Measurements from ENCODE around the gene HSPG2. TPM values are rescaled to one million over a fixed set of nuclear protein-coding genes. Genes with fewer than 3 reads are reported as not detected.

The HSPG2 gene
- total RNA-seq, 1 experiment from 2014 or later: 35.1 TPM

GRCh38 chr1:21907079-21907418, 30.1 kb downstream of the HSPG2 start:
- H4K20me1 ChIP-seq (ENCODE audit: low read length): no peaks in the 10 kb centered on the region
- TF ChIP-seq CTCF (conservative IDR thresholded peaks at IDR 0.05; ENCODE audit: low read depth, low read length) (no peak), EZH2 (IDR thresholded peaks at IDR 0.05; ENCODE audit: low read length, unreplicated experiment) (no peak), EZH2phosphoT487 (IDR thresholded peaks at IDR 0.05; ENCODE audit: borderline replicate concordance, low read length) (no peak)
- H3F3A ChIP-seq (ENCODE audit: low read length, unreplicated experiment): no peaks in the 10 kb centered on the region
- H3K36me3 ChIP-seq (ENCODE audit: low read depth, low read length): no peaks in the 10 kb centered on the region
- H3K9ac ChIP-seq (ENCODE audit: low read length): no peak overlapping the region
- no peak overlapping the region for H3K4me2 ChIP-seq (ENCODE audit: low read length)
- H2AFZ ChIP-seq (ENCODE audit: low read length): no peak overlapping the region
- no peak for ATAC-seq
- no peaks in the 10 kb centered on the region; the same call in 1 of the 2 replicates for H3K4me1 ChIP-seq (ENCODE audit: insufficient read depth, low read length)
- H3K27me3 ChIP-seq (ENCODE audit: low read length): no peaks in the 10 kb centered on the region
- no TSS peak for BruUV-seq (replicated peaks)
- no peak for DNase-seq
- intact Hi-C loops (cut with micrococcal nuclease): no loop called here
- H3K9me2 ChIP-seq (replicated peaks; ENCODE audit: low read length): no peaks in the 10 kb centered on the region
- H3K4me3 ChIP-seq (ENCODE audit: low read length): no peak overlapping the region
- H3K27ac ChIP-seq (ENCODE audit: low read length): no peak overlapping the region
- H3K79me2 ChIP-seq (ENCODE audit: low read length): no peaks in the 10 kb centered on the region
- POLR2A ChIA-PET (ENCODE audit: unreplicated experiment): no interaction called here
- H3K9me3 ChIP-seq (ENCODE audit: low read length): no peaks in the 10 kb centered on the region
- CTCF ChIA-PET: no interaction called here

- no peaks in the 10 kb centered on the region for H3K36me3 ChIP-seq (ENCODE audit: low read depth, low read length)
- intact Hi-C loops (cut with micrococcal nuclease): no loop called here
- H3K27me3 ChIP-seq (ENCODE audit: low read length): no peaks in the 10 kb centered on the region
- H3K9me2 ChIP-seq (replicated peaks; ENCODE audit: low read length): no peaks in the 10 kb centered on the region
- no peak overlapping the region for H3K4me3 ChIP-seq (ENCODE audit: low read length)
- H3K9me3 ChIP-seq (ENCODE audit: low read length): no peaks in the 10 kb centered on the region
- no peak overlapping the region for H3K4me2 ChIP-seq (ENCODE audit: low read length)
- ATAC-seq (no peak), DNase-seq (no peak)
- H4K20me1 ChIP-seq (ENCODE audit: low read length): no peaks in the 10 kb centered on the region
- BruUV-seq (replicated peaks): no TSS peak
- ChIA-PET CTCF (no interaction called here), POLR2A (ENCODE audit: unreplicated experiment) (no interaction called here)
- H3K27ac ChIP-seq (ENCODE audit: low read length): no peak overlapping the region
- H3F3A ChIP-seq (ENCODE audit: low read length, unreplicated experiment): no peaks in the 10 kb centered on the region
- TF ChIP-seq EZH2 (IDR thresholded peaks at IDR 0.05; ENCODE audit: low read length, unreplicated experiment) (no peak), CTCF (conservative IDR thresholded peaks at IDR 0.05; ENCODE audit: low read depth, low read length) (no peak), EZH2phosphoT487 (IDR thresholded peaks at IDR 0.05; ENCODE audit: borderline replicate concordance, low read length) (no peak)
- H2AFZ ChIP-seq (ENCODE audit: low read length): no peak overlapping the region
- no peaks in the 10 kb centered on the region; the same call in 1 of the 2 replicates for H3K4me1 ChIP-seq (ENCODE audit: insufficient read depth, low read length)
- H3K79me2 ChIP-seq (ENCODE audit: low read length): no peaks in the 10 kb centered on the region
- H3K9ac ChIP-seq (ENCODE audit: low read length): no peak overlapping the region
Observed at GRCh38 chr1:21906173-21907078, 30.7 kb downstream of the HSPG2 start.

Data from PC-3 (cell line).